Vagina (tissue), 2 donors: ENCODE data around the gene LCN2.

Source experiments
- POLR2A ChIP-seq, 2 donors: fragments of 450-650 bp; IDR thresholded peaks; one replicate each; pipeline ENCODE4 v1.6.1; 2017; ENCODE audit warnings: antibody characterized with exemption in 2 of 2, mild to moderate bottlenecking in 2 of 2, moderate library complexity in 2 of 2
- POLR2AphosphoS5 ChIP-seq, 2 donors: sonication (generic); formaldehyde crosslinking; IDR thresholded peaks; one replicate each; pipeline ENCODE4 v1.9.0; 2017; ENCODE audit warnings: antibody characterized with exemption in 2 of 2, mild to moderate bottlenecking in 2 of 2, low read depth in 1 of 2; ENCODE audit not compliant: insufficient read depth in 1 of 2
- TF ChIP-seq, protein P1 (sequence below), 3 experiments: fragments of 450-650 bp in 2 of 3; fragments of 200-600 bp in 1 of 3; sonication (generic) in 1 of 3; IDR thresholded peaks; one replicate each; pipeline ENCODE4 v1.5.1; 2017 to 2019; ENCODE audit warnings: antibody characterized with exemption in 3 of 3, mild to moderate bottlenecking in 2 of 3, moderate library complexity in 2 of 3

DNA sequence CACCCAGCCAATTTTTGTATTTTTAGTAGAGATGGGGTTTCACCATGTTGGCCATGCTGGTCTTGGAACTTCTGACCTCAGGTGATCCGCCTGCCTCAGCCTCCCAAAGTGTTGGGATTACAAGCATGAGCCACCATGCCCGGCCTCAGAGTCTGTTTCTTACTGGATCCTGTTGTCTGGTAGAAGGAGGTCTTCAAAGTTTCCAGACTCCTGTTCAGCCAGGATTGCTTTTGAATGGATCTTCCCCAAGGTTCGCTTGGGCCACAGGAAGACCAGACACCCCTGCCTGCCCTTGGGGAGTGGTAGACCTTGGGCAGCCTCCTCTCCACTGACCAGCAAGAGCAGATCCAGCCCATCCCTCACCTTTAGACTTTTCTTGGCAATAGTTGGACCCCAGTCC, 7.6 kb upstream of the LCN2 start:
- TF ChIP-seq, protein P1, sequence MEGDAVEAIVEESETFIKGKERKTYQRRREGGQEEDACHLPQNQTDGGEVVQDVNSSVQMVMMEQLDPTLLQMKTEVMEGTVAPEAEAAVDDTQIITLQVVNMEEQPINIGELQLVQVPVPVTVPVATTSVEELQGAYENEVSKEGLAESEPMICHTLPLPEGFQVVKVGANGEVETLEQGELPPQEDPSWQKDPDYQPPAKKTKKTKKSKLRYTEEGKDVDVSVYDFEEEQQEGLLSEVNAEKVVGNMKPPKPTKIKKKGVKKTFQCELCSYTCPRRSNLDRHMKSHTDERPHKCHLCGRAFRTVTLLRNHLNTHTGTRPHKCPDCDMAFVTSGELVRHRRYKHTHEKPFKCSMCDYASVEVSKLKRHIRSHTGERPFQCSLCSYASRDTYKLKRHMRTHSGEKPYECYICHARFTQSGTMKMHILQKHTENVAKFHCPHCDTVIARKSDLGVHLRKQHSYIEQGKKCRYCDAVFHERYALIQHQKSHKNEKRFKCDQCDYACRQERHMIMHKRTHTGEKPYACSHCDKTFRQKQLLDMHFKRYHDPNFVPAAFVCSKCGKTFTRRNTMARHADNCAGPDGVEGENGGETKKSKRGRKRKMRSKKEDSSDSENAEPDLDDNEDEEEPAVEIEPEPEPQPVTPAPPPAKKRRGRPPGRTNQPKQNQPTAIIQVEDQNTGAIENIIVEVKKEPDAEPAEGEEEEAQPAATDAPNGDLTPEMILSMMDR (IDR thresholded peaks at IDR 0.05): no peak
- TF ChIP-seq POLR2A (IDR thresholded peaks at IDR 0.05) (no peak), POLR2AphosphoS5 (IDR thresholded peaks at IDR 0.05; ENCODE audit: insufficient read depth in 1 of 2, low read depth in 1 of 2) (no peak)
